ENCODE results near the gene GDF9. TPM values are rescaled to one million over a fixed set of nuclear protein-coding genes. Genes with fewer than 3 reads are reported as not detected.
A peak's percentile ranks its signal among the peaks of the same experiment; 100 is the strongest.

The GDF9 gene
- total RNA-seq, 1 donor from 2014 or later: 0.52 TPM

- peak overlapping the region in 1 of 3 donors; percentile 45 for H3K9ac ChIP-seq (ENCODE audit: low read depth in 1 of 3, low read length in 3 of 3)
- H3K27ac ChIP-seq (ENCODE audit: low read depth, low read length): no peak overlapping the region
- H3K4me1 ChIP-seq (ENCODE audit: control insufficient read depth in 3 of 3, insufficient read depth in 3 of 3, low read length in 3 of 3): peaks cover 2 to 8% (median 3%) of the 10 kb centered on the region in 3 donors
- peak overlapping the region in 1 of 3 donors; percentile 30 for H3K4me3 ChIP-seq (ENCODE audit: low read length in 3 of 3)
- peaks cover 10 to 26% (median 21%) of the 10 kb centered on the region in 3 donors for H3K27me3 ChIP-seq (ENCODE audit: control insufficient read depth in 3 of 3, insufficient read depth in 3 of 3, low read length in 3 of 3)
- H3K36me3 ChIP-seq (ENCODE audit: control insufficient read depth in 3 of 3, insufficient read depth in 3 of 3, low read length in 3 of 3): no peaks in the 10 kb centered on the region
- H3K9me3 ChIP-seq (ENCODE audit: control insufficient read depth in 3 of 3, low read length in 3 of 3): no peaks in the 10 kb centered on the region
Measured at GRCh38 chr5:132823481-132824050, 42.7 kb downstream of the GDF9 start.

GRCh38 chr5:132822650-132823480 lies 43.4 kb downstream of the GDF9 start:
- Histone ChIP-seq H3K9me3 (ENCODE audit: control insufficient read depth in 3 of 3, low read length in 3 of 3) (no peaks in the 10 kb centered on the region), H3K27me3 (ENCODE audit: control insufficient read depth in 3 of 3, insufficient read depth in 3 of 3, low read length in 3 of 3) (peaks cover 10 to 26% (median 21%) of the 10 kb centered on the region in 3 donors), H3K27ac (ENCODE audit: low read depth, low read length) (no peak overlapping the region), H3K4me1 (ENCODE audit: control insufficient read depth in 3 of 3, insufficient read depth in 3 of 3, low read length in 3 of 3) (peaks cover 2 to 8% (median 3%) of the 10 kb centered on the region in 3 donors), H3K4me3 (ENCODE audit: low read length in 3 of 3) (peak overlapping the region in 2 of 3 donors; percentile 13 to 30), H3K9ac (ENCODE audit: low read depth in 1 of 3, low read length in 3 of 3) (peak overlapping the region in 1 of 3 donors; percentile 45), H3K36me3 (ENCODE audit: control insufficient read depth in 3 of 3, insufficient read depth in 3 of 3, low read length in 3 of 3) (no peaks in the 10 kb centered on the region)

GRCh38 chr5:132821791-132822190 lies 44.5 kb downstream of the GDF9 start:
- Histone ChIP-seq H3K27ac (ENCODE audit: low read depth, low read length) (no peak overlapping the region), H3K27me3 (ENCODE audit: control insufficient read depth in 3 of 3, insufficient read depth in 3 of 3, low read length in 3 of 3) (peaks cover 10 to 21% (median 17%) of the 10 kb centered on the region in 3 donors), H3K9me3 (ENCODE audit: control insufficient read depth in 3 of 3, low read length in 3 of 3) (no peaks in the 10 kb centered on the region), H3K4me3 (ENCODE audit: low read length in 3 of 3) (no peak overlapping the region), H3K9ac (ENCODE audit: low read depth in 1 of 3, low read length in 3 of 3) (no peak overlapping the region), H3K36me3 (ENCODE audit: control insufficient read depth in 3 of 3, insufficient read depth in 3 of 3, low read length in 3 of 3) (no peaks in the 10 kb centered on the region), H3K4me1 (ENCODE audit: control insufficient read depth in 3 of 3, insufficient read depth in 3 of 3, low read length in 3 of 3) (peaks cover 2 to 8% (median 3%) of the 10 kb centered on the region in 3 donors)

- no peaks in the 10 kb centered on the region for H3K36me3 ChIP-seq (ENCODE audit: control insufficient read depth in 3 of 3, insufficient read depth in 3 of 3, low read length in 3 of 3)
- no peak overlapping the region for H3K4me3 ChIP-seq (ENCODE audit: low read length in 3 of 3)
- H3K27me3 ChIP-seq (ENCODE audit: control insufficient read depth in 3 of 3, insufficient read depth in 3 of 3, low read length in 3 of 3): peaks cover 9 to 18% (median 13%) of the 10 kb centered on the region in 3 donors
- H3K27ac ChIP-seq (ENCODE audit: low read depth, low read length): no peak overlapping the region
- H3K9me3 ChIP-seq (ENCODE audit: control insufficient read depth in 3 of 3, low read length in 3 of 3): no peaks in the 10 kb centered on the region
- no peak overlapping the region for H3K9ac ChIP-seq (ENCODE audit: low read depth in 1 of 3, low read length in 3 of 3)
- peaks cover 2 to 8% (median 3%) of the 10 kb centered on the region in 3 donors for H3K4me1 ChIP-seq (ENCODE audit: control insufficient read depth in 3 of 3, insufficient read depth in 3 of 3, low read length in 3 of 3)
Measured at GRCh38 chr5:132821350-132821749, 44.9 kb downstream of the GDF9 start.

- H3K27ac ChIP-seq (ENCODE audit: low read depth, low read length): no peak overlapping the region
- no peak overlapping the region for H3K9ac ChIP-seq (ENCODE audit: low read depth in 1 of 3, low read length in 3 of 3)
Measured at GRCh38 chr5:132820162-132820754, 46.0 kb downstream of the GDF9 start.

GRCh38 chr5:132819468-132819867 lies 46.8 kb downstream of the GDF9 start:
- Histone ChIP-seq H3K27me3 (ENCODE audit: control insufficient read depth in 3 of 3, insufficient read depth in 3 of 3, low read length in 3 of 3) (peaks cover 6 to 13% (median 6%) of the 10 kb centered on the region in 3 donors), H3K4me1 (ENCODE audit: control insufficient read depth in 3 of 3, insufficient read depth in 3 of 3, low read length in 3 of 3) (peaks cover 2 to 8% (median 3%) of the 10 kb centered on the region in 3 donors), H3K9ac (ENCODE audit: low read depth in 1 of 3, low read length in 3 of 3) (no peak overlapping the region), H3K36me3 (ENCODE audit: control insufficient read depth in 3 of 3, insufficient read depth in 3 of 3, low read length in 3 of 3) (no peaks in the 10 kb centered on the region), H3K9me3 (ENCODE audit: control insufficient read depth in 3 of 3, low read length in 3 of 3) (peaks cover 0 to 3% (median 0%) of the 10 kb centered on the region in 3 donors), H3K4me3 (ENCODE audit: low read length in 3 of 3) (no peak overlapping the region), H3K27ac (ENCODE audit: low read depth, low read length) (no peak overlapping the region)

More at GRCh38 chr5:132820162-132820754, 46.0 kb downstream of the GDF9 start:
- H3K36me3 ChIP-seq (ENCODE audit: control insufficient read depth in 3 of 3, insufficient read depth in 3 of 3, low read length in 3 of 3): no peaks in the 10 kb centered on the region
- H3K9me3 ChIP-seq (ENCODE audit: control insufficient read depth in 3 of 3, low read length in 3 of 3): no peaks in the 10 kb centered on the region
- H3K4me3 ChIP-seq (ENCODE audit: low read length in 3 of 3): no peak overlapping the region
- H3K27me3 ChIP-seq (ENCODE audit: control insufficient read depth in 3 of 3, insufficient read depth in 3 of 3, low read length in 3 of 3): peaks cover 3 to 11% (median 8%) of the 10 kb centered on the region in 3 donors
- H3K4me1 ChIP-seq (ENCODE audit: control insufficient read depth in 3 of 3, insufficient read depth in 3 of 3, low read length in 3 of 3): peaks cover 2 to 8% (median 3%) of the 10 kb centered on the region in 3 donors

- Histone ChIP-seq H3K9me3 (ENCODE audit: control insufficient read depth in 3 of 3, low read length in 3 of 3) (peaks cover 0 to 3% (median 0%) of the 10 kb centered on the region in 3 donors), H3K27ac (ENCODE audit: low read depth, low read length) (no peak overlapping the region), H3K36me3 (ENCODE audit: control insufficient read depth in 3 of 3, insufficient read depth in 3 of 3, low read length in 3 of 3) (no peaks in the 10 kb centered on the region), H3K9ac (ENCODE audit: low read depth in 1 of 3, low read length in 3 of 3) (no peak overlapping the region), H3K4me1 (ENCODE audit: control insufficient read depth in 3 of 3, insufficient read depth in 3 of 3, low read length in 3 of 3) (peaks cover 3 to 7% (median 5%) of the 10 kb centered on the region in 3 donors), H3K27me3 (ENCODE audit: control insufficient read depth in 3 of 3, insufficient read depth in 3 of 3, low read length in 3 of 3) (peaks cover 23 to 28% (median 27%) of the 10 kb centered on the region in 3 donors), H3K4me3 (ENCODE audit: low read length in 3 of 3) (no peak overlapping the region)
Measured at GRCh38 chr5:132817011-132817410, 49.3 kb downstream of the GDF9 start.

GRCh38 chr5:132816554-132816953 lies 49.7 kb downstream of the GDF9 start:
- Histone ChIP-seq H3K27ac (ENCODE audit: low read depth, low read length) (no peak overlapping the region), H3K4me3 (ENCODE audit: low read length in 3 of 3) (no peak overlapping the region), H3K4me1 (ENCODE audit: control insufficient read depth in 3 of 3, insufficient read depth in 3 of 3, low read length in 3 of 3) (peaks cover 3 to 7% (median 5%) of the 10 kb centered on the region in 3 donors), H3K9ac (ENCODE audit: low read depth in 1 of 3, low read length in 3 of 3) (no peak overlapping the region), H3K9me3 (ENCODE audit: control insufficient read depth in 3 of 3, low read length in 3 of 3) (peaks cover 0 to 3% (median 0%) of the 10 kb centered on the region in 3 donors), H3K36me3 (ENCODE audit: control insufficient read depth in 3 of 3, insufficient read depth in 3 of 3, low read length in 3 of 3) (no peaks in the 10 kb centered on the region), H3K27me3 (ENCODE audit: control insufficient read depth in 3 of 3, insufficient read depth in 3 of 3, low read length in 3 of 3) (peaks cover 27 to 33% (median 30%) of the 10 kb centered on the region in 3 donors)

GRCh38 chr5:132816083-132816482 lies 50.2 kb downstream of the GDF9 start:
- no peak overlapping the region for H3K27ac ChIP-seq (ENCODE audit: low read depth, low read length)
- no peaks in the 10 kb centered on the region for H3K36me3 ChIP-seq (ENCODE audit: control insufficient read depth in 3 of 3, insufficient read depth in 3 of 3, low read length in 3 of 3)
- H3K27me3 ChIP-seq (ENCODE audit: control insufficient read depth in 3 of 3, insufficient read depth in 3 of 3, low read length in 3 of 3): peaks cover 27 to 33% (median 33%) of the 10 kb centered on the region in 3 donors
- peaks cover 3 to 7% (median 5%) of the 10 kb centered on the region in 3 donors for H3K4me1 ChIP-seq (ENCODE audit: control insufficient read depth in 3 of 3, insufficient read depth in 3 of 3, low read length in 3 of 3)
- H3K9ac ChIP-seq (ENCODE audit: low read depth in 1 of 3, low read length in 3 of 3): no peak overlapping the region
- no peak overlapping the region for H3K4me3 ChIP-seq (ENCODE audit: low read length in 3 of 3)
- H3K9me3 ChIP-seq (ENCODE audit: control insufficient read depth in 3 of 3, low read length in 3 of 3): peaks cover 0 to 3% (median 0%) of the 10 kb centered on the region in 3 donors

All from skeletal muscle tissue (tissue), 4 donors.